Measurements from ENCODE around the gene PLEKHA4. TPM values are rescaled to one million over a fixed set of nuclear protein-coding genes. Genes with fewer than 3 reads are reported as not detected.

Gene PLEKHA4, protein sequence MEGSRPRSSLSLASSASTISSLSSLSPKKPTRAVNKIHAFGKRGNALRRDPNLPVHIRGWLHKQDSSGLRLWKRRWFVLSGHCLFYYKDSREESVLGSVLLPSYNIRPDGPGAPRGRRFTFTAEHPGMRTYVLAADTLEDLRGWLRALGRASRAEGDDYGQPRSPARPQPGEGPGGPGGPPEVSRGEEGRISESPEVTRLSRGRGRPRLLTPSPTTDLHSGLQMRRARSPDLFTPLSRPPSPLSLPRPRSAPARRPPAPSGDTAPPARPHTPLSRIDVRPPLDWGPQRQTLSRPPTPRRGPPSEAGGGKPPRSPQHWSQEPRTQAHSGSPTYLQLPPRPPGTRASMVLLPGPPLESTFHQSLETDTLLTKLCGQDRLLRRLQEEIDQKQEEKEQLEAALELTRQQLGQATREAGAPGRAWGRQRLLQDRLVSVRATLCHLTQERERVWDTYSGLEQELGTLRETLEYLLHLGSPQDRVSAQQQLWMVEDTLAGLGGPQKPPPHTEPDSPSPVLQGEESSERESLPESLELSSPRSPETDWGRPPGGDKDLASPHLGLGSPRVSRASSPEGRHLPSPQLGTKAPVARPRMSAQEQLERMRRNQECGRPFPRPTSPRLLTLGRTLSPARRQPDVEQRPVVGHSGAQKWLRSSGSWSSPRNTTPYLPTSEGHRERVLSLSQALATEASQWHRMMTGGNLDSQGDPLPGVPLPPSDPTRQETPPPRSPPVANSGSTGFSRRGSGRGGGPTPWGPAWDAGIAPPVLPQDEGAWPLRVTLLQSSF
- total RNA-seq: 5.4 and 6.3 TPM in 2 replicates

DNA sequence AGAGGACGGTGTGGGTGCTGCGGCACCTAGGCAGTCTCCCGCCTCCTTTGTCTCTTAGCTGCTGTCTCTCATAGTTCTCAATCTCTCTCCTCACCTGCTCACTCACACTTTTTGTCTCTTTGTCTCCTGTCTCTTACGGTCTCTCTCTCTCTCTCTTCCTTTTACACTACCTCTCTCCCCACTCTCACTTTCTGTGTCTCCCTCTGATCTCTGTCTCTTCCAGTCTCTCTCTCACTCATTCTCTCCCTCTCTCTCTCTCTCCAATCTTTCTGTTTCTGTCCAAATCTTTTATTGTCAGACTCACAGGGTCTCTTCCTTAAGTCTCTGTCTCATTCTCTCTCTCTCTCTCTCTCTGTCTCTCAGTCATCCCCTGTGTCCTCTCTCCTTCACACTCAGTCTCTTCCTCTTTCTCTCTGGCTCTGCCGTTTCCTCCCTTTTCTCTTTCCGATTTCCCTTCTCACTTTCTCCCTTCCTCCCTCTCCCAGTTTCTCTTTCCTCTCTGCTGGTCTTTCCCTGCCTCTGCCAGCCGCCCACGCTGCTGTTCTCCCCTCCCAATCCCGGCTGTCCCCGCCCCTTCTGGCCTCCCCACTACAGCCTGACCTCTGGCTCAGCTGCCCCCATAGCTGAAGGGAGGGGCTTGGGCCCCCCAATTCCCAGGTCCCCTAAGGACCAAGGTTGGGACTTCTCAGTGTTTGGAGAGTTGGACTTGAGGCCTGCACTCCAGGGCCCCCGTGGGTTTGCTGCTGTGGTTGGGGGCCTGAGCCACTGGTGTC, at the start of gene PLEKHA4:
TSS of gene PLEKHA4 (minus strand) at position 504 of the 773 bp plus-strand sequence. CDS start 997 bp downstream, outside the sequence.

DNA sequence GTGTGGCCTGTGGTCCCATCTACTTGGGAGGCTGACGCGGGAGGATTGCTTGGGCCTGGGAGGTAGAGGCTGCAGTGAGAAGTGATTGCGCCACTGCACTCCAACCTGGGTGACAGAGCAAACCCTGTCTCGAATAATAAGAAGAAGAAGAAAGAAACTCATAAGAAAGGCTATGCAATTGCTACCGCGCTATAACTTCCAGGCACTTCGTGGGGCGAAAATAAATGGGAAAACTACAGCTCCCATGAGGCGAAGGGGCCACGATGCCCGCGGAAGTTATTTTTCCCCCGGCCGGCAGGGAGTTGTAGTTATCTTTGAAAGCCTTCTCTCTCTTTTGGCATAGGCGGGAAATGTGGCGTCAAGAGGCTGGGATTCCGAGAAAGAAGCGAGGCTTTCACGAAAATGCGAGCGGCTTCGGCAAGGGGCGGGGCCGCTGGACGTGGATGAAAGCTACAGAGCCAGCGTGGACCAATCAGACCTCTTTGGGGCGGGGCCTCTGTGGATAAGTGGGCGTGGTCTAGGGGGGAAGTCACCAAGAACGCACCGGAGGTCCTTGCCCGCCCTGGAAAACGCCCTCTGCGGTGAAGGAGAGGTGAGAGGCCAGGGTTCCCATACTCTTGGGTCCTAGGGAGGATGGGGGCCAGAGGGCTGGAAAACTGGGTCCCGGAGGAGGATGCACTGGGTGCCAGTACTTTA, 31.5 kb upstream of the PLEKHA4 start, which contains the start of gene NUCB1:
TSS of gene NUCB1 (plus strand) at position 532 of the 696 bp plus-strand sequence. CDS start 485 bp downstream, outside the sequence.

DNA sequence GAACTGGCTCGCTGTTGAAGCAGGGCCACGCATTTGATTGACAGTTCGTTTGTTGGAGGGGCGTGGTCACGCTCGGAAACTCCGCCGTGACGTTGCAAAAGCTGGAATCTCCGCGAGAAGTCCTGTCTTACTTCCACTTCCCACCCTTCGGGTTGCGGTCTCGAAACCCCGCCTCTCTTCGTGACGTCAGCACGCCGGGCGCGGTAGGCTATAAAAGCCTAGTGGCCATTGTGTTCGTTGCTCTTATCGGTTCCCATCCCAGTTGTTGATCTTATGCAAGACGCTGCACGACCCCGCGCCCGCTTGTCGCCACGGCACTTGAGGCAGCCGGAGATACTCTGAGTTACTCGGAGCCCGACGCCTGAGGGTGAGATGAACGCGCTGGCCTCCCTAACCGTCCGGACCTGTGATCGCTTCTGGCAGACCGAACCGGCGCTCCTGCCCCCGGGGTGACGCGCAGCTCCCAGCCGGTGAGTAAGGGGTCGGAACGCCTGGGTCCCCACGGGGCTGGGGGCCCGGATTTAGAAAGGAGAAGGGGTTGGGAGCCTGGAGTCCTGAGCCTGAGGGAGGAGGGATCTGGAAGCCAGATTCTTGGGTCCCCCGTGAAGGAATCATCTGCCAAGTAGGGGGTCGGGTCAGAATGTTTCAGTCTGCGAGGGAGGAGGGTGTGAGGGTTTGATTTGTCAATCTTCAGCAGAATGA, 3.9 kb upstream of the PLEKHA4 start, which contains the start of gene PPP1R15A:
TSS of gene PPP1R15A (plus strand) at position 240 of the 702 bp plus-strand sequence. CDS start 813 bp downstream, outside the sequence.

DNA sequence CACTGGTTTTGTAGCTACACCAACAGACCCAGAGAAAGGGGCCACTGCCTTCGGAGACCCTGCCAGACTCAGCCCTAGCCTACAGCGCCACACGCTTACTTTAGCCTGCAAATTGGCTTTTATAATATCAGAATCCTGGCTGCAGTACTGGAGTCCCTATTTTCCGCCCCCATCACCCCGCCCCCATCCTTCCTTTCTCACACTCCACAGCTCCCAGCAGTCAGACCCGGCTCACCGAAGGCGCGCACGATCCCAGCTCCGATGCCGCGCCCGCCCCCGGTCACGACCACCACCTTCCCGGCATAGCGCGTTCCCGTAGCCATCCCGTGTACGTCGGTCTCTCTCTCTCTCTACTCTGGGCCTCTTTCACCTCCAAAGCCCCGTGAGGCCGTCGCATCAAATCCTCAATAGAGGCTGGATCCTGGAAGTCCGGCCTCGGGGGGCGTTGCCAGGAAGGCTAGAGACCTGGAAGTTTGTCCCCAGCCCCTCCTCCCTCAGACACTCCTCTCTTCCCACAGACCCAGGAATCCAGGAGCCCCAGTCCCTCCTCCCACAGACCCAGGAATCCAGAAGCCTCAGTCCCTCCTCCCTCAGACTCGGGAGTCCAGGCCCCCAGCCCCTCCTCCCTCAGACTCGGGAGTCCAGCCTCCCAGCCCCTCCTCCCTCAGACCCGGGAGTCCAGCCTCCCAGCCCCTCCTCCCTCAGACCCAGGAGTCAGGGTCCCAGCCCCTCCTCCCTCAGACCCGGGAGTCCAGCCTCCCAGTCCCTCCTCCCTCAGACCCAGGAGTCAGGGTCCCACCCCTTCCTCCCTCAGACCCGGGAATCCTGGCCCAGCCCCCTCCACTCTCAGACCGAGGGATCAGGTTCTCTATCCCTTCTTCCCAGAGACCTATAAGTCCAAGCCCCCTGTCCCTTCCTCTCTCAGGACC, 32.1 kb downstream of the PLEKHA4 start, which contains the start of gene HSD17B14:
TSS of gene HSD17B14 (minus strand) at position 403 of the 929 bp plus-strand sequence. CDS start at position 323, 80 bp downstream.

Small RNAs within 50 kb of the gene (small RNA-seq; reads per million reads assigned to genes)
- gene RNU6-317P (ENCODE audit: low replicate concordance): not detected

Other genes starting within 250 kb of the PLEKHA4 start
- gene RPL18, start 249.4 kb downstream of the PLEKHA4 start, total RNA-seq: 1,434 and 1,613 TPM in 2 replicates
- gene SPHK2, start 249.1 kb downstream of the PLEKHA4 start, total RNA-seq: 14.4 and 15.2 TPM in 2 replicates
- gene DBP, start 231.2 kb downstream of the PLEKHA4 start, total RNA-seq: 1.1 and 4.8 TPM in 2 replicates
- gene CA11, start 222.4 kb downstream of the PLEKHA4 start, total RNA-seq: 0.88 TPM in 1 of 2 replicates, not detected in the other
- gene NTN5, start 195.6 kb downstream of the PLEKHA4 start, total RNA-seq: not detected in 2 replicates
- not detected in 2 replicates for gene FUT2, start 172.6 kb downstream of the PLEKHA4 start, total RNA-seq
- under 0.01 and 0.57 TPM in 2 replicates for gene MAMSTR, start 148.9 kb downstream of the PLEKHA4 start, total RNA-seq
- gene RASIP1, start 128.0 kb downstream of the PLEKHA4 start, total RNA-seq: 0.66 and 0.72 TPM in 2 replicates
- gene IZUMO1, start 121.7 kb downstream of the PLEKHA4 start, total RNA-seq: not detected in 2 replicates
- gene FUT1, start 116.0 kb downstream of the PLEKHA4 start, total RNA-seq: under 0.01 TPM in 2 replicates
- not detected in 2 replicates for gene FGF21, start 113.1 kb downstream of the PLEKHA4 start, total RNA-seq
- 25.4 and 44.1 TPM in 2 replicates for gene BCAT2, start 57.6 kb downstream of the PLEKHA4 start, total RNA-seq
- 2.3 and 27.8 TPM in 2 replicates for gene HSD17B14, start 32.1 kb downstream of the PLEKHA4 start, total RNA-seq
- gene PPP1R15A, start 3.8 kb upstream of the PLEKHA4 start, total RNA-seq: 66.1 and 221 TPM in 2 replicates
- gene TULP2, start 30.1 kb upstream of the PLEKHA4 start, total RNA-seq: under 0.01 and 0.22 TPM in 2 replicates
- 129 and 755 TPM in 2 replicates for gene NUCB1, start 31.7 kb upstream of the PLEKHA4 start, total RNA-seq
- gene DHDH, start 65.1 kb upstream of the PLEKHA4 start, total RNA-seq: 0.44 TPM in 1 of 2 replicates, not detected in the other
- gene BAX, start 86.3 kb upstream of the PLEKHA4 start, total RNA-seq: 89.9 and 103 TPM in 2 replicates
- 1,638 and 6,371 TPM in 2 replicates for gene FTL, start 96.7 kb upstream of the PLEKHA4 start, total RNA-seq
- 29.8 and 59.4 TPM in 2 replicates for gene GYS1, start 124.7 kb upstream of the PLEKHA4 start, total RNA-seq
- gene RUVBL2, start 125.3 kb upstream of the PLEKHA4 start, total RNA-seq: 164 and 281 TPM in 2 replicates
- not detected in 2 replicates for gene LHB, start 148.5 kb upstream of the PLEKHA4 start, total RNA-seq
- not detected in 2 replicates for gene CGB3, start 155.7 kb upstream of the PLEKHA4 start, total RNA-seq
- not detected in 2 replicates for gene CGB2, start 163.3 kb upstream of the PLEKHA4 start, total RNA-seq
- not detected in 2 replicates for gene CGB1, start 168.3 kb upstream of the PLEKHA4 start, total RNA-seq
- gene CGB5, start 175.2 kb upstream of the PLEKHA4 start, total RNA-seq: not detected in 2 replicates
- gene CGB8, start 180.5 kb upstream of the PLEKHA4 start, total RNA-seq: not detected in 2 replicates
- 0.14 TPM in 1 of 2 replicates, not detected in the other for gene CGB7, start 189.1 kb upstream of the PLEKHA4 start, total RNA-seq
- not detected in 2 replicates for gene NTF4, start 196.2 kb upstream of the PLEKHA4 start, total RNA-seq
- gene KCNA7, start 204.1 kb upstream of the PLEKHA4 start, total RNA-seq: not detected in 2 replicates
- gene SNRNP70, start 216.8 kb upstream of the PLEKHA4 start, total RNA-seq: 118 and 186 TPM in 2 replicates
- 3.7 and 5.7 TPM in 2 replicates for gene LIN7B, start 245.8 kb upstream of the PLEKHA4 start, total RNA-seq

Measured in placental pericyte (primary cell).